Medulla oblongata (tissue), 1 donor: ENCODE measurements around the gene CMPK1.

Experiments
- DNase-seq: peaks from one replicate; pipeline ENCODE4 v3.0.0-alpha.2; 2015; ENCODE audit errors: extremely low spot score

The CMPK1 gene

DNA sequence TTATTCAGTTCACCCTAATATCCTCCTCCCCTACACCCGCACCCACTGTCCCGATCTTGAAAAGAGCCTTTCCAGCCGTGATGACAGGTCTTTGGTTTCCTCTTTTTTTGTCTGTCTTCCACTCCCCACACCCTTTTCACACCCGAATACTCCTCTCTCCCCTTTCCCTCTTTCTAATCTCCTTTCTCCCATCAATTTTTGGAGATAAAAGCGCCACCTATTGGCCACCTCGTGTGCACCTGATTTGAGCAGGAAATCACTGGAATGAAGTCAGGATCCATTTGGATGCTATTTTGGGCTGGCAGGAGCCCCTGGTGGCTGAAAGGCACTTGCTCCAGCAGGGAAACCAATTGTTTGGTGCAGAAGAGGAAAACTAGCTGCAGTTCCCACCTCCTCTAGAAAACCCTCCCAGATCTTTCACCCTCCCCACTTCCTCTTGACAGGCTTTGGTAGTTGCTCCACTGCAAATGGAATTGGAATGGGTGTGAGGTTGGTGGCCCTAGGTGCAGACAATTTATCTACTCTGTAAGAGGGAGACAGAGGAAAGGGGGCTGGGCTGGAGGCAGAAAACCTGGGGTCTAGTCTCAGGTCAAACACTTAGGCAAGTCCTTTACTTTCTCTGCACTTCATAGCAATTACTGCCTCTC lies 90.9 kb downstream of the CMPK1 start:
- peak; percentile 54 for DNase-seq
